ENCODE data around the gene MS4A12.
A peak's percentile ranks its signal among the peaks of the same experiment; 100 is the strongest.
"Not testable (repeated sequence)": the region's sequence is repeated elsewhere in the genome, so short reads cannot be mapped to it uniquely, and the experiment has no call there.

Gene MS4A12

DNA sequence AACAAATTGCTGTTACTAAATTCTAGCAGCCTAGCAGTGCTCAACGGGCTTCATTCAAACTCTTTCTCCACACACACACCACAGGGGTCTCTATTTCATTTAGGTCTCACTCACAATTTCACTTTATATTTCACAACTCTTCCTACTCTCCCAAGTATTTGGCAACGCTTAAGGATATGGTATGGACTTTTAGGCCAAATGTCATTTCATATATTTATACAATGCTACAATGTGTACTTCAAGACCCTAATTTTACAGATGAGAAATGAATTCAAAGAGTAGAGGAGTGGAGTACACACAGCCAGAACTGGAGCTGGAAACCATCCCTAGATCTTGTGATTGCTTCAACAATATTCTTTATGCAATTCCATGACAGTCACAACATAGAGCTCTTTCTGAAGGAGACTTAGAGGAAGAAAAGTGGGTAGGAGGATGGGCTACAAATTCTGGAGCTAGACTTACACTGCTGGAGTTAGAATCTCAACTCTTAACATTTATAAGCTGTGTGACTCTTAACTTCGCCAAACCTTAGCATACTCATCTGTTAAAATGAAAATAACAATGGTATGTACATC is 20.2 kb downstream of the MS4A12 start:
- no peak for DNase-seq (ENCODE audit: low spot score)

DNA sequence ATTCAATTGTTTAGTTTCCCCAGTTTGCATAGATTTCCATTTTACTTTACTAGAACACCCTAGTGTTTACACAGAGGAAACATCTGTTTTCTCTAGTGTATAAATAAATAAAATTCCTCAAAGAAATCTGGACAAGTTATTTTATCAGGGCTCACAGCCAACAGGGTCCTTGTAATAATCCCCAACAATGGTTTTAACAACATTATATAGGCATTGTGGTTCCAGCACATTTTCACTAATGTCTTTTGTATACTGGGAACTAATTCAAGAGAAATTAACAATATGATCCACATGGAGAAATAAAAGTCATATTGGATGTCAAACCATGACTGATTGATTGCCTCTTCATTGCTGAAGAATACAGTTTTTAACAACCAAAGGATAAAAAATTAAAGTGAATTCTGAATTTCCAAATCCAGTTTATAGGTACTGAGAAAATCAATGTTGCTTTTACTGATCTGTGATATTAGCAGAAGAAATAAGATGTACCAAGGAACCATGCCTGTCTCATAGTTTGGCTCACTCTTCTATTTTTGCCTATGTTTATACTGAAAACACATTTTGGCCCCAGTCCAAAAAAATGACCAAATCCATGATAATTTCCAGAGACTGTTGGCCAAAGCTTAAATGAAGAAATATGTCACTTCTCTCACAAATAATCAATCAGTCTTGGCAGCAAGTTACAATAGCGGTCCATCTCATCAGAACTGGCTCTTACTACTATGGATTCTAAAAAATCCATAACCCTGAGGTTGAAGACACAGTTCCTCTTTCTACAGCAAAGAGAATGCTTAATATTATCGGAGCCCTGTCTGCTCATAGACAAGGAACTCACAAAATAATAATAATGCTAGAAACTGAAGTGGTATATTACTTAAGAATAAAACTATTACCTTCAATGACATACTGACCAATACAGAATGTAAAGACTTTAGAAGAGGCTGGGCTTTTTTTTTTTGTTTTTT is 21.2 kb downstream of the MS4A12 start:
- no peak for DNase-seq (ENCODE audit: low spot score)

DNA sequence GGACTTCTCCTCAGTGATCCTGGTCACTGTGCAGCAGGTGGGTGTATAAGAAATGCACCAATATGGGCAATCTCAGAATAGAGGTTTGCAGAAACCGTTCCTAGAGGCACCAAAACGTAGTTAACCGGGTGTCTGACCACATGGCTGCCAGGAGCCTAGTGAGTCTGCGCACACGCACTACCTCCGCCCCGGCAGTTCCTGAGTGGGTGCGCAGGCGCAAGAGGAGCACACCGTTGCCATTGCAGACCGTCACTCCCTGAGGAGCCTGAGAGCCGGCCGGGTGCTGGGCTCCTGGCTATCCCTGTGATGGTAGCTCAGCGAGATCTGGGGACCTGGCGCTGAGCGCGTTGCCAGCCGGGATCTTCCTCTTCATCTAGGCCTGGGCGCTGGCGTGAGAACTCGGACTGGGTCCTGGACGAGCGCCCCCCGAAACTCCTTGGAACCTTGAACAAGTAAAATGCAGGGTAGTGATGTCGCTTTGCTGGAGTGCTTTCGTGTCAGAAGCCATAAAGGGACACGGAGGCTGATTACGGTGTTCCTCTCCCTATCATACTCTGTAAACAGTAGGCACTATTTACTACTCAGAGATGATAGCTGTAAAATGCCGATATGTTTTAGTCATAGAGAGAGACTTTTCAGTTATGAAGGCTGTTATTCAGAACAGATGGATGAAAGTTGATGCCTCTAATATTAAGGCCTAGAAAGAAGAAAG is 22.7 kb downstream of the MS4A12 start, which contains the start of gene MS4A13:
MS4A13 (plus strand) TSS at position 249 of the 712 bp plus-strand sequence. CDS start 2,692 bp downstream, outside the sequence.
- no peak for DNase-seq (ENCODE audit: low spot score)

DNA sequence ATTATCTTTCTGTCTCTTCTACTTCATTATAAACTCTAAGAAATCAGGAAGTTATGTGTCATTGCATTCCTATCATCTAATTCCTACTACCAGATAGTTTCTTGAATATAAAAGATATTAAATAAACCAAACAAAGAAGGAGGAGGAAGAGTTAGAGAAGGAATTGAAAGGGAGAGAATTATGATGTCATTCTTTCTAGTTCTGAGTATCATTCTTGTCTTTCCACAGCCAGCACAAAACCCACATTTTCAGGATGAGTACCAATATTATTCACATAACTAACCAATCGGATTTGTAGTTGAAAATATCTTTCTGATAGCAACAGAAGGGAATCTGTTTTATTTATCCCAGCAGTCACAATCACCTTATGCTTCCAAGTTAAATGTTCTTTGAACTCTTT is 35.9 kb downstream of the MS4A12 start:
- no peak for DNase-seq (ENCODE audit: low spot score)

DNA sequence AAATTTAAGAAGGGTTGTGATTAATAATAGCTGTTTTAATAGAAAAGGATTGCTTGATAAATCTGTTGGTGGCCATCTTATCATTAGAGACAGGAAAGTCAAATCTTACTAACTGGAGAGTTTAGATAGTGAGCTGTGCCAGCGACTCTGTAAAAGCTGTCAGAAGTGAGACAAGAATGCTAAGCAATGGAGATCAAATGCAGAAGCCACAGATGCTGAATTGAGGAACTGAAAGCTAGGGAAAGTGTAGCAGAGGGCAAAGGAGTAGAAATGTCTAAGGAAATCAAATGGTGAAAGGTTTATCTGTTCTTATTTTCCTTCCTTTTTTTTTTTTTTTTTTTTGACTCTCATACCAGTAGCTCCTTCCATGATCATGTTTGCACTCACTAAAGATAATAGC is 36.4 kb downstream of the MS4A12 start:
- DNase-seq (ENCODE audit: low spot score) = peak; percentile 80

DNA sequence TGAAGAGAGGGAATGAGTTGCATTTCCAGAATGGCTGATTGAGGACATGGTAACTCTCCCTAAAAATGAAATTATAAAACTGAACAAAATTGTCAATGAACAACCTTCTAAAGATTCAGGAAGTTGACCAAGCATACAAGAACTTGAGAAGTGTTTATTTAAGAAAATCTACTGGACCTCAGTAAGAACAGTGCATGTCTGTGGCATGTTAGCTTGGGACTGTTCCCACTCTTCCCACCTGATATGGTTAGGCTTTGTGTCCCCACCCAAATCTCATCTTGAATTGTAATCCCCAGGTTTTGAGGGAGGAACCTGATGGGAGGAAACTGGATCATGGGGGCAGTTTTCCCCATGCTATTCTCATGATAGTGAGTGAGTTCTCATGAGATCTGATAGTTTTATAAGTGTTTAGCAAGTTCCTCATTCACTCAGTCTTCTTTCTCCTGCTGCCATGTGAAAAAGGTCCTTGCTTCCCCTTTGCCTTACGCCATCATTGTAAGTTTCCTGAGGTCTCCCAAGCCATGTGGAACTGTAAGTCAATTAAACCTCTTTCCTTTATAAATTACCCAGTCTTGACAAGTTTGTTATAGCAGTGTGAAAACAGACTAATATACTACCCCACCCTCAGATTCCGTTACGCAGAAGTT is 38.0 kb downstream of the MS4A12 start:
- no peak for DNase-seq (ENCODE audit: low spot score)

DNA sequence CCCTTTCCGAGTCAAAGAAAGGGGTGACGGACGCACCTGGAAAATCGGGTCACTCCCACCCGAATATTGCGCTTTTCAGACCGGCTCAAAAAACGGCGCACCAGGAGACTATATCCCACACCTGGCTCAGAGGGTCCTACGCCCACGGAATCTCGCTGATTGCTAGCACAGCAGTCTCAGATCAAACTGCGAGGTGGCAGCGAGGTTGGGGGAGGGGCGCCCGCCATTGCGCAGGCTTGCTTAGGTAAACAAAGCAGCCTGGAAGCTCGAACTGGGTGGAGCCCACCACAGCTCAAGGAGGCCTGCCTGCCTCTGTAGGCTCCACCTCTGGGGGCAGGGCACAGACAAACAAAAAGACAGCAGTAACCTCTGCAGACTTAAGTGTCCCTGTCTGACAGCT is 39.8 kb downstream of the MS4A12 start:
- DNase-seq (ENCODE audit: low spot score) = not testable (repeated sequence)

DNA sequence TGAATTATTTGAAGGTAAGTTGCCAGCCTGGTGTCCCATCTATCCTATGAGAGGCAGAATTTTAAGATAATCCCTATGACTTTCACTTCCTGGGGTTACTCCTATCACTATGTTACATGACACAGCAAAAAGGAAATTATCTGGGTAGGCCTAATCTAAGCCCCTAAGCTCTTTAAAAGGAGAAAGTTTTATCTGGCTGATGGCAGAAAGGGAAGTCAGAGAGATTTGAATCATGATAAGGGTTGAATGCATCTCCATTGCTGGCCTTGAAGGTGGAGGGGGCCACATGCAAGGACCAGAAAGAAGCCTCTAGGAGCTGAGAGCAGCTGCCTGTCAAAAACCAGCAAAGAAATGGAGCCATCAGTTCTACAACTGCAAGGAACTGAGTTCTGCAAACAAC is 46.0 kb downstream of the MS4A12 start:
- not testable (repeated sequence) for DNase-seq (ENCODE audit: low spot score)

DNA sequence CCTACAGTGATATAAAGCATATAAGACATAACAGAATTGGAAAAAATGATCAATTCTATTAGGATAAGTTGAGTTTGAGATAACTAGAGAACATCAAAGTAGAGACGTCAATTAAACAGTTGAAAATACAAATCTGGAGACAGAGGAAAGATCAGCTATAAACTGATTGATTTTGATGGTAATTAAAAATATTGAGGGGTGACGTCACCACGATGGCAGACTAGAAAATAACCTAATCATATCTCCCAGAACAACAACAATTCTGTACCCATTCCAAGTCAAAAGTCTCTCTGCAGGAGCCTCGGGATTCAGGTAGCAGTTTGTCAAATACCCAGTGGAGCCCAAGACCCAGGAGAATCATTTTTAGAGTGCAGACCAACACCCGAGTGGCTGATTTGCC is 51.5 kb downstream of the MS4A12 start:
- no peak for DNase-seq (ENCODE audit: low spot score)

Measured in pons (tissue), 1 donor.